Liver (tissue), 9 donors: Measurements from ENCODE around the gene CEACAM18. TPM values are rescaled to one million over a fixed set of nuclear protein-coding genes. Genes with fewer than 3 reads are reported as not detected.

Experiments
- DNase-seq: peaks from one replicate; pipeline ENCODE4 v3.0.0-alpha.2; 2017; ENCODE audit warnings: low spot score
- H3K27ac ChIP-seq, 2 donors: one replicate each; pipeline ENCODE4 v1.7.0; 2013; ENCODE audit warnings: inconsistent platforms in 2 of 2, low read length in 2 of 2, control low read depth in 1 of 2, low read depth in 1 of 2, mild to moderate bottlenecking in 1 of 2
- H3K27me3 ChIP-seq, 4 donors: one replicate each; pipeline versions ENCODE4 v1.6.1 to v1.7.0; 2013; ENCODE audit warnings: low read length in 3 of 4, inconsistent platforms in 1 of 4, mild to moderate bottlenecking in 1 of 4, moderate library complexity in 1 of 4; ENCODE audit not compliant: control insufficient read depth in 4 of 4, insufficient read depth in 4 of 4
- H3K36me3 ChIP-seq, 4 donors: one replicate each; pipeline versions ENCODE4 v1.6.1 to v1.7.0; 2013; ENCODE audit warnings: low read length in 3 of 4, mild to moderate bottlenecking in 3 of 4, low read depth in 1 of 4, moderate library complexity in 1 of 4; ENCODE audit not compliant: control insufficient read depth in 4 of 4, insufficient read depth in 3 of 4
- H3K4me1 ChIP-seq, 4 donors: one replicate each; pipeline versions ENCODE4 v1.6.1 to v1.7.0; 2013; ENCODE audit warnings: low read length in 3 of 4, mild to moderate bottlenecking in 3 of 4, moderate library complexity in 1 of 4; ENCODE audit not compliant: control insufficient read depth in 4 of 4, insufficient read depth in 4 of 4
- H3K4me3 ChIP-seq, 3 donors: one replicate each; pipeline versions ENCODE4 v1.6.1 to v1.7.0; 2013; ENCODE audit warnings: low read length in 3 of 3, control low read depth in 1 of 3, low read depth in 1 of 3, mild to moderate bottlenecking in 1 of 3
- H3K9ac ChIP-seq, 2 donors: one replicate each; pipeline ENCODE4 v1.7.0; 2013; ENCODE audit warnings: low read length in 2 of 2, mild to moderate bottlenecking in 2 of 2, moderate library complexity in 2 of 2, control low read depth in 1 of 2, low read depth in 1 of 2
- H3K9me3 ChIP-seq, 4 donors: one replicate each; pipeline versions ENCODE4 v1.6.1 to v1.7.0; 2013; ENCODE audit warnings: low read length in 3 of 4; ENCODE audit not compliant: control insufficient read depth in 4 of 4
- ATF3 ChIP-seq: IDR thresholded peaks from 2 replicates; pipeline ENCODE4 v1.6.1; 2016; ENCODE audit warnings: antibody characterized with exemption
- CTCF ChIP-seq: fragments of 150-350 bp; IDR thresholded peaks from 2 replicates; pipeline ENCODE4 v1.5.1; 2017; ENCODE audit warnings: improper control_type of control experiment, low read depth, low read length; ENCODE audit not compliant: missing input control
- EGR1 ChIP-seq, 2 donors: IDR thresholded peaks; 2 replicates each; pipeline ENCODE4 v1.6.1; 2016 to 2018; ENCODE audit warnings: antibody characterized with exemption in 2 of 2, low read depth in 2 of 2
- FOXA1 ChIP-seq: IDR thresholded peaks from 2 replicates; pipeline ENCODE4 v1.6.1; 2016; ENCODE audit warnings: antibody characterized with exemption
- FOXA2 ChIP-seq: IDR thresholded peaks from 2 replicates; pipeline ENCODE4 v1.6.1; 2016; ENCODE audit warnings: antibody characterized with exemption
- GABPA ChIP-seq, 2 donors: IDR thresholded peaks in 1 of 2; conservative IDR thresholded peaks in 1 of 2; 2 replicates each; pipeline ENCODE4 v1.6.1; 2016; ENCODE audit warnings: antibody characterized with exemption in 2 of 2, mild to moderate bottlenecking in 1 of 2, moderate library complexity in 1 of 2
- HNF4G ChIP-seq: IDR thresholded peaks from 2 replicates; pipeline ENCODE4 v1.6.1; 2016; ENCODE audit warnings: antibody characterized with exemption
- JUND ChIP-seq, 2 donors: IDR thresholded peaks; 2 replicates each; pipeline ENCODE4 v1.6.1; 2016; ENCODE audit warnings: antibody characterized with exemption in 2 of 2
- MAX ChIP-seq: IDR thresholded peaks from 2 replicates; pipeline ENCODE4 v1.6.1; 2016; ENCODE audit warnings: antibody characterized with exemption
- NR2F2 ChIP-seq: IDR thresholded peaks from 2 replicates; pipeline ENCODE4 v1.6.1; 2016; ENCODE audit warnings: antibody characterized with exemption
- RAD21 ChIP-seq, 2 donors: IDR thresholded peaks; 2 replicates each; pipeline ENCODE4 v1.6.1; 2016; ENCODE audit warnings: antibody characterized with exemption in 2 of 2, mild to moderate bottlenecking in 2 of 2
- REST ChIP-seq: IDR thresholded peaks from 2 replicates; pipeline ENCODE4 v1.6.1; 2016; ENCODE audit warnings: antibody characterized with exemption, mild to moderate bottlenecking
- RXRA ChIP-seq, 2 donors: IDR thresholded peaks; 2 replicates each; pipeline ENCODE4 v1.6.1; 2017 to 2018; ENCODE audit warnings: antibody characterized with exemption in 2 of 2, mild to moderate bottlenecking in 1 of 2
- SP1 ChIP-seq: IDR thresholded peaks from 2 replicates; pipeline ENCODE4 v1.6.1; 2018; ENCODE audit warnings: antibody characterized with exemption, mild to moderate bottlenecking
- TAF1 ChIP-seq: conservative IDR thresholded peaks from 2 replicates; pipeline ENCODE4 v1.6.1; 2016; ENCODE audit warnings: antibody characterized with exemption, mild to moderate bottlenecking
- YY1 ChIP-seq: IDR thresholded peaks from 2 replicates; pipeline ENCODE4 v1.6.1; 2016; ENCODE audit warnings: antibody characterized with exemption, mild to moderate bottlenecking
- ZBTB33 ChIP-seq: IDR thresholded peaks from 2 replicates; pipeline ENCODE4 v1.6.1; 2016; ENCODE audit warnings: antibody characterized with exemption
- WGBS: extraction: QIAGEN DNeasy Blood & Tissue Kit; methylation state at CpG from one replicate; pipeline ENCODE4 v1.1.7; 2013; 5-methylcytosine and 5-hydroxymethylcytosine counted together
- polyA plus RNA-seq, 2 donors: library from polyadenylated mRNA; stranded (reverse) in 1 of 2; unstranded in 1 of 2; fragments of 200-250 nt in 1 of 2; fragments of >200 nt in 1 of 2; fragmentation: Nextera tagmentation in 1 of 2; extraction: Ambion mirVana in 1 of 2; gene quantifications; one replicate each; pipeline versions ENCODE4 v1.2.1 to v1.2.3, GENCODE V29; 2013 to 2015
- total RNA-seq, 2 donors: library from RNA; depleted of rRNA; stranded (reverse); fragments of >200 nt; gene quantifications; one replicate each; pipeline ENCODE4 v1.2.3, GENCODE V29; 2014
- donor health status: healthy.
- donor health status: healthy.
- donor health status: healthy.
- donor health status: healthy.
- donor health status: healthy.

The CEACAM18 gene
- total and polyA plus RNA-seq, 4 donors: not detected

- TF ChIP-seq ZBTB33 (no peak), FOXA1 (no peak), TAF1 (no peak), CTCF (no peak), ATF3 (no peak), YY1 (no peak)
These were observed 27.5 kb upstream of the CEACAM18 start (continued) for GRCh38 chr19:51450730-51451307.

- Histone ChIP-seq H3K27ac (no peak overlapping the region), H3K9me3 (no peaks in the 10 kb centered on the region), H3K36me3 (no peaks in the 10 kb centered on the region), H3K9ac (no peak overlapping the region), H3K27me3 (no peaks in the 10 kb centered on the region), H3K4me3 (no peak overlapping the region), H3K4me1 (peaks cover 0 to under 1% (median 0%) of the 10 kb centered on the region in 4 donors)
- DNase-seq: no peak
- WGBS: 66% methylated on average over 11 of the region's 11 CpGs
- TF ChIP-seq FOXA2 (no peak), NR2F2 (no peak), TAF1 (no peak), ATF3 (no peak), RXRA (IDR thresholded peaks at IDR 0.05) (no peak), SP1 (no peak), EGR1 (IDR thresholded peaks at IDR 0.05; ENCODE audit: low read depth in 2 of 2) (no peak), CTCF (no peak), REST (no peak), ZBTB33 (no peak), HNF4G (no peak), FOXA1 (no peak), RAD21 (IDR thresholded peaks at IDR 0.05) (no peak), MAX (no peak), GABPA (IDR thresholded peaks at IDR 0.05 in 1 of 2, conservative IDR thresholded peaks at IDR 0.05 in 1 of 2) (no peak), YY1 (no peak), JUND (IDR thresholded peaks at IDR 0.05) (no peak)
These were observed 21.6 kb upstream of the CEACAM18 start for GRCh38 chr19:51456541-51457290.
